GM12891 (cell line): ENCODE data around the gene PROK2.

Experiments used
- POLR2A ChIP-seq: IDR thresholded peaks from 2 replicates; pipeline ENCODE4 v1.6.1; 2011; ENCODE audit warnings: low read depth, low read length, control low read depth
- POLR2AphosphoS5 ChIP-seq: IDR thresholded peaks from 2 replicates; pipeline ENCODE4 v1.6.1; 2011; ENCODE audit warnings: low read depth, low read length, control low read depth
- POU2F2 ChIP-seq: IDR thresholded peaks from 2 replicates; pipeline ENCODE4 v1.6.1; 2011; ENCODE audit warnings: low read depth, mild to moderate bottlenecking, control low read depth, low read length, moderate library complexity
- TAF1 ChIP-seq: IDR thresholded peaks from 2 replicates; pipeline ENCODE4 v1.6.1; 2011; ENCODE audit warnings: low read depth, low read length, control low read depth

DNA sequence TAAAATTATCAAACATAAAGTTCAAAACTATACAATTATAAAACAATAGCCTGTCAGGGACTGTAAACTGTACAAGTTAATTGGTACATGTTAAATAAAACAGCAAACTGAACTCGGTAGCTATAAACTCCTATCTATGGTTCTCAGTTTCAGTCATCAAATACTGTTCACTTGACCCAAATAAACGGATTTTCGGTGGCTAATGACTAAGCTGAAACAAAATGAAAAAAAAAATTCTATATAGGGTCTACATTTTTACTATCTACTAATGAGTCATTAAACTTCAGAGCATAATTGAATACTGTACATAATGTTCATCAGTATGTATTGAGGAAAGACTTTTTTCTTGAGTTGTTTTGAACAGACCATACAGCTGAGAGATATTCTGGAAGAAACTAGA, 6.6 kb downstream of the PROK2 start:
- TF ChIP-seq POLR2A (no peak), TAF1 (no peak), POLR2AphosphoS5 (no peak), POU2F2 (no peak)
